Right ventricle myocardium superior (tissue), 1 donor: Measurements from ENCODE around the gene LY6G5C. TPM values are rescaled to one million over a fixed set of nuclear protein-coding genes. Genes with fewer than 3 reads are reported as not detected.
A peak's percentile ranks its signal among the peaks of the same experiment; 100 is the strongest.

Source experiments
- ATAC-seq: fragments of 200-7000 bp; cut with Tn5 transposase; one replicate; pipeline ENCODE4 v1.9.1; 2020; ENCODE audit warnings: mild to moderate bottlenecking; ENCODE audit not compliant: poor library complexity
- DNase-seq: peaks from one replicate; pipeline ENCODE4 v3.0.0-alpha.2; 2020
- intact Hi-C: fragments of 100-400 bp; cut with DNase I; formaldehyde crosslinking; loops from one replicate; pipeline ENCODE4 v1.11.2; 2022
- total RNA-seq: library from RNA; stranded (reverse); fragmentation: NEBNext Ultra II Directional; extraction: Animal tissue kit (Norgen Biotek cat#: 25700); gene quantifications from one replicate; pipeline ENCODE4 v1.2.1, GENCODE V29; 2021
- donor health status: DM: no; HTN: yes; CAD: no; lungs with severe emphysema.

The LY6G5C gene
- total RNA-seq, 1 donor from 2014 or later = 1.3 TPM

- ATAC-seq (no peak), DNase-seq (no peak)
- intact Hi-C loops = no loop called here
These were observed 16.7 kb upstream of the LY6G5C start for GRCh38 chr6:31697555-31697954.

DNA sequence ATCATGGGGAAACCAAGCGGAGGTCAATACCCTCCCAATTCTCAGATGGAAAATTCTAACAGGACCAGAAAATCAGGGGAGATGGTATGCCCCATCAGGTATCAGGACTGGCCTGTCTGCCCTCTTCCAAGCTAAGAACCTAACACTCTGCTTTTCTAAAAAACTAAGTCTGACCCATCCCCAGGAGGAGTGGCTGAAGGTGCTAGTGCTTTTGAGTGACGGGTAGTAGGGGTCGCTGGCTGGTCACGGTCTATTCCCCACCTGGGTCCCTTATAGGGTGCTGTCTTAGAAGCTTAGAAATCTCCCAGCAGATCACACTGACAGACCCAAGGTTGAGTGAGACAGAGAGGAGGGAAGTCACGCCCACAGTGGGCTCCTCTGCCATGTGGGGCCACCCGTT lies 12.7 kb upstream of the LY6G5C start:
- intact Hi-C loops = no loop called here

GRCh38 chr6:31692886-31693285 lies 12.0 kb upstream of the LY6G5C start:
- ATAC-seq = no peak

More for the DNA sequence above, 12.7 kb upstream of the LY6G5C start:
- ATAC-seq (no peak), DNase-seq (no peak)

GRCh38 chr6:31692353-31692752 lies 11.5 kb upstream of the LY6G5C start:
- intact Hi-C loops = no loop called here
- DNase-seq = no peak
- ATAC-seq = no peak

More at GRCh38 chr6:31692886-31693285, 12.0 kb upstream of the LY6G5C start:
- DNase-seq = no peak
- intact Hi-C loops = no loop called here

DNA sequence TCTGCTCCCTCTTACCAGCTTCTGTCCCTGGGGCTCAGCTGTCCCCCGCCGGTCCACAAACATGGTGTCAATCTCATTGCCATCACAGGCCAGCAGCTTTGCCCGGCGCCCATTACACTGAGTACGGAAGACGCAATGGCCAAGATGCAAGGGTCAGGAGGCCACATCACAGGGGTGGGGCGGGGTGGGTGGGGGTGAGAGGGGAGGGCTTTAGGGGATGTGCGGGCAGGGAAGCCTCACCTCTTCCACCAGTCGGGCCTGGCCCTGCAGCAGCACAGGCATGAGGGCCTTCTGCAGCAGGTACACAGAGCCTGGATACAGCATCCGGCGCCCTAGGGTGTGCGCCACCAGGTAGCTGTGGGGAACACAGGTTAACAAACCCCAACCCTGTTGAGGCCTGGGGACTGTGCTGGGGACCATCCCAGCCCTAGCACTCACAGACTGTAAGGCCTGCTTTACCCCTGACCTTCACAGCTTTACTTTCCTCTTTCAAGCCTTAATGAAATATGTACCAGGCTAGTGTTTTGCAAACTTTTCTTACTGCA lies 10.8 kb upstream of the LY6G5C start:
- intact Hi-C loops = no loop called here
- no peak for ATAC-seq
- DNase-seq = no peak

DNA sequence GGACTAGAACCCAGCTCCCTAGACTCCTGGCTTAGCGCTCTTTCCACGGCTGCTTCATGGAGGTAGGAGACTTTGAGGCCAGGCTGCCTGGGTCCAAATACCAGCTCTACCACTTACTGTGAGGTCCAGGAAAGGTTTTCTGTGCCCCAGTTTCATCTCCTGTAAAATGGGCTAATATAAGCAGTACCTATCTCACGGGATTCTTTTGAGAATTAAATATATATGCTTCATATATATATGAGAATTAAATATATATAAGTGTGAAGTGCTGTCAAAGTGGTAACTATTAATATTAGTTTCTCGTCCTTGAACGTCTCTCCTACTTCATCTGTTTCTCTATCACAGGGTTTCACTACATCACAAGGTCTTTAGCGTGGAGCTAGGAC lies 10.2 kb upstream of the LY6G5C start:
- intact Hi-C loops = no loop called here
- ATAC-seq = no peak
- no peak for DNase-seq

GRCh38 chr6:31690231-31691077 lies 9.6 kb upstream of the LY6G5C start:
- ATAC-seq = no peak
- intact Hi-C loops = no loop called here

DNA sequence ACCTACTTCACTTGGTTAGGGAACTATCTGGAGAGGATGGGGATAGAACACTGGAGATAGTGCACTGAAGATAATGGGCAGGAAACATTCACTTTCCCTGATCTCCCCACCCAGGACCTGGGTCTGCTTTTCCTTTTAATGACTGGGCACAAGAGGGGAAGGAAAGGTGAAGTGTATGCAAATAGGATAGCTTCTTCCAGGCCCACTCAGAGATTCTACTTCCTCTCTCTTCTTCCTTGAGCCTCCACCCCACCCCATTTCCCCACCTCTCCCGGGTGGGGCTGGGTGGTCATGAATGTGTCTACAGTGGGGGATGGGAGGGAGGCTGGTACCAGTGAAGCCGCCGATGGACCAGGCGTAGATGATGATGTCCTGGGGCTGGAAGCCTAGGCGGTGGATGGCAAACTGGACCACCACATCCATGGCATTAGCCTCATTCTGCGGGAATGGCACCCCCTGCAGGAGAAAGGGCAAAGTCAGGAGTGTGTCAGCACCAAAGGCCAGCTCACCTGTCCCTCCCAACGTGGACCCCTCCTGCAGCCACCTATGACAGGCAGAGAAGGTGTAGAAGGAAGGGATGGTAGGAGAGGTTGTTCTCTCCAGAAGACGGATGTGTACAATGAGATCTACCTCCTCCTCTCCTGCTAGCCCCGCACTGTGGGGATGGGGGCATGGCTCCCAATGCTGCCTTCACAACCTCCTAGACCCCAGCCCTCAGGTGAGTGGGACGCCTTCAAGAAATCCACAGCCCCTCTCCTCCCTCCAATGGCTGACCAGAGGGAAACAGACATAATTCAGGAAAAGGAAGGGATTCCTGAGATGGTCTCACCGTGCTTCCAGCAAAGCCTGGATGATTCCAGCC lies 8.6 kb upstream of the LY6G5C start:
- DNase-seq = no peak

More at GRCh38 chr6:31690231-31691077, 9.6 kb upstream of the LY6G5C start:
- DNase-seq = no peak

GRCh38 chr6:31687860-31688693 lies 7.2 kb upstream of the LY6G5C start:
- intact Hi-C loops = loop anchor here (10.0 kb wide), 1 partner anchor 87 kb away; the partner anchor contains the start of gene VWA7
- ATAC-seq (no peak), DNase-seq (no peak)

More for the DNA sequence above, 8.6 kb upstream of the LY6G5C start:
- ATAC-seq = no peak
- intact Hi-C loops = loop anchor here (10.0 kb wide), 1 partner anchor 85 kb away; the partner anchor contains the start of gene VWA7

DNA sequence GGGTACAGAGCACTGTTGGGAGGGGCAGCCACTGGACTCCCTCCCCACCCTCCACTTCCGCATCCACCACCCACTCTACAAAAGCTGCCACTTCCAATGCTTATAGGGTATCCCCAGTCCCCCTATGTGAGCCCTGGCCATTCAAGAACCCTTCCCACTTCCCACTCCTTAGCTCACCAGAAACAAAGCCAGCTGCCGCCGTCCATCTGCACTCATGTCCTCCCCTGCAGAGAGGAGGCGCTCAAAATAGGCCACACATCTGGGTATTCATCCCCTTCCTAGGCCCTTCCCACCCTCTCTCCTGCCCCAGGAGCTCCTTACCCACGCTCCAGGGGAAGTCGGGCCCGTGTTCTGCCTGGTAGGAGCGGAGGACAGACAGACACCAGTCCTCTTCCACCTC lies 6.5 kb upstream of the LY6G5C start:
- intact Hi-C loops = loop anchor here (10.0 kb wide), 1 partner anchor 87 kb away; the partner anchor contains the start of gene VWA7
- ATAC-seq (no peak), DNase-seq (no peak)

DNA sequence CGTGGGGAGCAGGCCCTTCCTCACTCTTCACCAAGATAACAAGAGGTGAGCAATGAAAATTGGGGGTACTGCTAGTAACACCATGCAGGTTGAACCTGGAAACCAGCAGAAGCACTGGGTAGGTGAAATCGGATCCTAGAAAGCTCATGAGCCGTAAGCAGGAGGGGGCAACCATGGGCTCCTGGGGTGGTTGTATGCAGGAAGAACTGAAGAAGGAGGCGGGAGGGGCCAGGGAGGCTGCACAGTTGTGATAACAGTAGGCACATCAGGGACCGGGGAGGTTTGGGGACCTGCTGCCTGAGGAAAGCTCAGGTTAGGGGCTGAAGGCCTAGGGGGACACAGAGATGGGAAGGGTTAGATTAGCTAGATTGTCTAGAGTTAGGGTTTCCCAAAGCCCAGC lies 5.6 kb upstream of the LY6G5C start:
- DNase-seq (no peak), ATAC-seq (no peak)
- intact Hi-C loops = loop anchor here (10.0 kb wide), 1 partner anchor 88 kb away; the partner anchor contains the start of gene VWA7

DNA sequence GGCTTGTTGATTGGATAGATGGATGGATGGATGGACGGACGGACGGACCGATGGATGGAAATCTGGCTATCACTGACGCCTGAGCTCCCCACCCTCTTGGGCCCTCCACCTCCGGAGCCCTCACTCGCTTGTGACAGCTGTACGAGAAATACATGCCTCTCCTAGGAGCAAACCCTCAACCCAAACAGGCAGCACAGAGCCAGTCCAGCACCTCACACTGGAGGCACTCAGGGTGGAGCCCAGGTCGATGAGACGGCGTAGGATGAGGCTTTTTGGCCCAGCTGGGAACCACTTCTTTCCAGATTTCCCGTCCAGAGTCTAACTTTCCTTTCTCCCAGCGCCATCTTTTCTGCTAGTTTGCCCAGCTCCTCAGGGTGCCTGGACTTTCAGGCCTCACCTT lies 2.7 kb upstream of the LY6G5C start:
- intact Hi-C loops = loop anchor here (5.0 to 10.0 kb wide), 2 partner anchors 91 to 269 kb away; partner anchors contain the start of gene VWA7
- ATAC-seq (no peak), DNase-seq (no peak)

GRCh38 chr6:31681135-31681671 lies 336 bp upstream of the LY6G5C start:
- peak; percentile 67 for DNase-seq
- intact Hi-C loops = loop anchor here (2.0 to 10.0 kb wide), 3 partner anchors 94 to 271 kb away; partner anchors contain the start of gene VWA7
- peak; percentile 76 for ATAC-seq

DNA sequence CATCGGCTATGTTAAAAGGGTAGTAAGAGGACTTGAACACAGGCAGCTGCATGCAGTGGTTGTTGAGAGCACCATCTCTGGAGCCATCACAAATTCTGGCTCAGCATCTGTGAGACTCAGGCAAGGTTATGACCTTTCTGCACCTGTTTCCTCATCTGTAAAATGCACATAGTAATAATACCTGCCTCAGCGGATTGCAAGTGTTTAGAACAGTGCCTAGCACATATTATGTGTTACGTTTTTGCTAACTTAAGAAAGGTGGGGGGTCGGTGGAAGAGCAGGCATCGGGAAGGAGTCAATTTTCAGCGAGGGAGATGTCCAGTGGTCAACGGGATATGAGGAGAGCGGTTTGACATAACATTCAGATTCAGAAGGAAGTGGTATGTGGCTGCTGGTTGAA lies 2.9 kb downstream of the LY6G5C start:
- DNase-seq (no peak), ATAC-seq (no peak)
- intact Hi-C loops = no loop called here

DNA sequence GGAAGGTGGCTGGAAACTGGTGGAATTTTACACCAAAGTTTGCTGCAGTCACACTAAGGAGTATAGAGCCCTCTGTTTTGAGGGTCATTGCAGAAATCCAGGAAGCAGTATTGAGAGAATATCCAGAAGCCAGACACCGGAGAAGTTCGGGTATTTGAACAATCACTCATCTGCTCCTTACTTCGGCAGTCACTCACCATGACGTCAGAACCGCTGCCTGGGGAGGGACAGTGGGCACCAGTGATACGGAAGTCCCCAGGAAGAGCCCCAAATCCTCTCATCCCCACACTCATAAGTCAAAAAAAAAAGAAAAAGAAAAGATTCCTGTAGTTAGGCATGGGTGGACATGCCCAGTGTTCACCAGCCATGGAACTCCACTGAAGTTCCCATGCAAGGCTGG lies 4.0 kb downstream of the LY6G5C start:
- intact Hi-C loops = no loop called here
- ATAC-seq = no peak

GRCh38 chr6:31676322-31676903 lies 4.5 kb downstream of the LY6G5C start:
- ATAC-seq (no peak), DNase-seq (no peak)
- intact Hi-C loops = no loop called here

More for the DNA sequence above, 4.0 kb downstream of the LY6G5C start:
- no peak for DNase-seq

- ATAC-seq (no peak), DNase-seq (no peak)
- intact Hi-C loops = no loop called here
These were observed 11.2 kb downstream of the LY6G5C start, which contains the start of gene LY6G5B for GRCh38 chr6:31669676-31670075. Gene LY6G5B (plus strand): TSS chr6:31669976. CDS start chr6:31670951, 975 bp downstream.
